GM12878 (cell line): ENCODE measurements around the gene BLCAP.

Experiments
- NR2C1 ChIP-seq: fragments of 450-650 bp; IDR thresholded peaks from 2 replicates; pipeline ENCODE4 v1.6.1; 2017; ENCODE audit warnings: antibody characterized with exemption, mild to moderate bottlenecking, moderate library complexity
- POLR2A ChIP-seq: IDR thresholded peaks from 2 replicates; pipeline ENCODE4 v1.6.1; 2011; ENCODE audit warnings: low read depth, mild to moderate bottlenecking, low read length
- TBL1XR1 ChIP-seq: IDR thresholded peaks from 2 replicates; pipeline ENCODE4 v1.6.1; 2012; ENCODE audit warnings: low read depth, low read length, improper control_type of control experiment
- TF ChIP-seq, protein P1 (sequence below), 3 experiments: IDR thresholded peaks in 2 of 3; conservative IDR thresholded peaks in 1 of 3; 2 replicates each; pipeline ENCODE4 v1.5.1; 2011; ENCODE audit warnings: low read depth in 3 of 3, low read length in 3 of 3, mild to moderate bottlenecking in 3 of 3, control low read depth in 2 of 3, moderate library complexity in 2 of 3, inconsistent platforms in 1 of 3, mixed read lengths in 1 of 3; ENCODE audit not compliant: control insufficient read depth in 2 of 3, insufficient read depth in 1 of 3; ENCODE audit errors: extremely low read depth in 1 of 3

DNA sequence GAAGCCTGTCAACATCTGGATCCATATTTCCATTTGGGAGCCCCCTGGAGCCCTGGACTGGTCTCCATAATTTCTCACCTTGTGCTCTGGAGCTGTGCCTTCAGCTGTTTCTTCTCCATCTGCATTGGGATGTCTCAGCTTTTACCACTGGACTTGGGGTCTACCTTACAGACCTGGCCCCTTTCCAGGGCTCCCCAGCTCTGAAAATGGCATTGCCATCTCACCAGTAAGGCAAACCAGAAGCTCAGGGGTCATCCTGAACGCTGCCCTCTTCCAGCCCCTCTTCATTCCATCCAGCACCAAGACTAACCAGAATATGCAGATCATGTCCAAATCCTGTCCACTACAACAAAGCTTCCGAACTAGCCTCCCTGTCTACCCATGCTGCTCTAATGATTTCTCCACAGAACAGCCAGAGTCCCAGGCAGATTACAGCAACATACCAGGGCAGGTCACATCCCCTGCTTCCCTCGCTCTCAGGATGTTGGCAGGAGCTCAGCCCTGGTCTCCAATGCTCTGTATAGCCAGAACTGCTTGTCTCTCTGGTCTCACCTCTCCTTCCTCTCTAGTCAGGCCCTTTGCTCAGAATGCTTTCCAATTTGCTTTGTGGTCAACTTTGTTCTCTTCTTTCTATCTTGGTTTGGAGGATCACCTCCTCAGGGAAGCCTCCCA lies 24.3 kb downstream of the BLCAP start:
- no peak for TF ChIP-seq NR2C1
- no peak for TF ChIP-seq TBL1XR1
- no peak for TF ChIP-seq POLR2A
- TF ChIP-seq, protein P1, sequence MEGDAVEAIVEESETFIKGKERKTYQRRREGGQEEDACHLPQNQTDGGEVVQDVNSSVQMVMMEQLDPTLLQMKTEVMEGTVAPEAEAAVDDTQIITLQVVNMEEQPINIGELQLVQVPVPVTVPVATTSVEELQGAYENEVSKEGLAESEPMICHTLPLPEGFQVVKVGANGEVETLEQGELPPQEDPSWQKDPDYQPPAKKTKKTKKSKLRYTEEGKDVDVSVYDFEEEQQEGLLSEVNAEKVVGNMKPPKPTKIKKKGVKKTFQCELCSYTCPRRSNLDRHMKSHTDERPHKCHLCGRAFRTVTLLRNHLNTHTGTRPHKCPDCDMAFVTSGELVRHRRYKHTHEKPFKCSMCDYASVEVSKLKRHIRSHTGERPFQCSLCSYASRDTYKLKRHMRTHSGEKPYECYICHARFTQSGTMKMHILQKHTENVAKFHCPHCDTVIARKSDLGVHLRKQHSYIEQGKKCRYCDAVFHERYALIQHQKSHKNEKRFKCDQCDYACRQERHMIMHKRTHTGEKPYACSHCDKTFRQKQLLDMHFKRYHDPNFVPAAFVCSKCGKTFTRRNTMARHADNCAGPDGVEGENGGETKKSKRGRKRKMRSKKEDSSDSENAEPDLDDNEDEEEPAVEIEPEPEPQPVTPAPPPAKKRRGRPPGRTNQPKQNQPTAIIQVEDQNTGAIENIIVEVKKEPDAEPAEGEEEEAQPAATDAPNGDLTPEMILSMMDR (IDR thresholded peaks at IDR 0.05 in 2 of 3, conservative IDR thresholded peaks at IDR 0.05 in 1 of 3; ENCODE audit: control insufficient read depth in 2 of 3, extremely low read depth in 1 of 3, insufficient read depth in 1 of 3, low read depth in 3 of 3, low read length in 3 of 3), result no peak
